WTC11 (cell line): ENCODE measurements around the gene GHRL. TPM values are rescaled to one million over a fixed set of nuclear protein-coding genes. Genes with fewer than 3 reads are reported as not detected.

ENCODE experiments used
- ATAC-seq: fragments of 200-7000 bp; cut with Tn5 transposase; 2 replicates; pipeline ENCODE4 v1.10.0; 2021; ENCODE audit warnings: mild to moderate bottlenecking, moderate library complexity
- CTCF ChIA-PET: fragments of 300-600 bp; sonication (Branson Sonifier 250); formaldehyde crosslinking; loops from one replicate; lab custom pipeline; 2021; ENCODE audit warnings: antibody characterized with exemption; lab: Charles Lee
- POLR2A ChIA-PET: fragments of 350-600 bp; sonication (Branson Sonifier 250); formaldehyde crosslinking; loops from one replicate; lab custom pipeline; 2021; ENCODE audit warnings: antibody characterized with exemption; lab: Charles Lee
- DNase-seq: peaks from one replicate; pipeline ENCODE4 v3.0.0; 2021; ENCODE audit warnings: low spot score
- H3K27ac Mint-ChIP-seq: 2 replicates; pipeline ENCODE4 v1.8.0; 2021; ENCODE audit warnings: mixed read lengths
- H3K27me3 Mint-ChIP-seq: 2 replicates; pipeline ENCODE4 v1.8.0; 2021; ENCODE audit warnings: low read depth, mild to moderate bottlenecking, moderate library complexity, mixed read lengths
- H3K36me3 Mint-ChIP-seq: 2 replicates; pipeline ENCODE4 v1.8.0; 2021; ENCODE audit warnings: mixed read lengths
- H3K4me1 Mint-ChIP-seq: 2 replicates; pipeline ENCODE4 v1.8.0; 2022; ENCODE audit warnings: mixed read lengths
- H3K4me3 Mint-ChIP-seq: 2 replicates; pipeline ENCODE4 v1.8.0; 2021; ENCODE audit warnings: mild to moderate bottlenecking, moderate library complexity, mixed read lengths
- H3K9me3 Mint-ChIP-seq: 2 replicates; pipeline ENCODE4 v1.8.0; 2021; ENCODE audit warnings: mixed read lengths
- ESRRA ChIP-seq: sonication (generic); formaldehyde crosslinking; IDR thresholded peaks from 2 replicates; pipeline ENCODE4 v1.8.1; 2022; ENCODE audit warnings: mild to moderate bottlenecking, missing genetic modification reagents, borderline replicate concordance
- GABPB1 ChIP-seq: sonication (generic); formaldehyde crosslinking; IDR thresholded peaks from 2 replicates; pipeline ENCODE4 v1.8.1; 2023; ENCODE audit warnings: mild to moderate bottlenecking, missing genetic modification reagents
- GTF2I ChIP-seq: fragments of 250-450 bp; sonication (Bioruptor Pico); conservative IDR thresholded peaks from 2 replicates; pipeline ENCODE4 v1.4.0; 2021; ENCODE audit warnings: mild to moderate bottlenecking
- JAZF1 ChIP-seq: fragments of 250-450 bp; sonication (Bioruptor Pico); IDR thresholded peaks from 2 replicates; pipeline ENCODE4 v1.9.0; 2021; ENCODE audit warnings: moderate library complexity, mild to moderate bottlenecking, inconsistent platforms
- MXD4 ChIP-seq: fragments of 250-450 bp; sonication (Bioruptor Pico); IDR thresholded peaks from 2 replicates; pipeline ENCODE4 v1.8.0; 2021; ENCODE audit warnings: mild to moderate bottlenecking, moderate library complexity, borderline replicate concordance
- NFE2L1 ChIP-seq: sonication (generic); formaldehyde crosslinking; IDR thresholded peaks from 2 replicates; pipeline ENCODE4 v1.8.1; 2023; ENCODE audit warnings: missing genetic modification reagents
- NR1H2 ChIP-seq: sonication (generic); formaldehyde crosslinking; IDR thresholded peaks from 2 replicates; pipeline ENCODE4 v1.9.0; 2021; ENCODE audit warnings: mild to moderate bottlenecking, moderate library complexity, missing genetic modification reagents
- SP1 ChIP-seq: sonication (generic); formaldehyde crosslinking; conservative IDR thresholded peaks from 2 replicates; pipeline ENCODE4 v1.8.1; 2022; ENCODE audit warnings: missing genetic modification reagents
- TEAD1 ChIP-seq: sonication (generic); formaldehyde crosslinking; IDR thresholded peaks from 2 replicates; pipeline ENCODE4 v1.8.0; 2022; ENCODE audit warnings: mild to moderate bottlenecking, missing genetic modification reagents
- TEAD4 ChIP-seq: sonication (generic); formaldehyde crosslinking; IDR thresholded peaks from 2 replicates; pipeline ENCODE4 v1.8.0; 2022; ENCODE audit warnings: mild to moderate bottlenecking, missing genetic modification reagents
- ZNF138 ChIP-seq: sonication (generic); formaldehyde crosslinking; conservative IDR thresholded peaks from 2 replicates; pipeline ENCODE4 v1.8.1; 2022; ENCODE audit warnings: mild to moderate bottlenecking, moderate library complexity, missing genetic modification reagents
- ZNF219 ChIP-seq: sonication (generic); formaldehyde crosslinking; IDR thresholded peaks from 2 replicates; pipeline ENCODE4 v1.8.0; 2023; ENCODE audit warnings: missing genetic modification reagents, mild to moderate bottlenecking, borderline replicate concordance
- ZNF423 ChIP-seq: fragments of 250-450 bp; sonication (Bioruptor Pico); IDR thresholded peaks from 2 replicates; pipeline ENCODE4 v2.1.2; 2022; ENCODE audit warnings: mild to moderate bottlenecking, moderate library complexity
- total RNA-seq: library from RNA; stranded (reverse); gene quantifications from 3 replicates; pipeline ENCODE4 v1.2.3, GENCODE V29; 2021
- TF ChIP-seq, protein P1 (sequence below): sonication (generic); formaldehyde crosslinking; IDR thresholded peaks from 2 replicates; pipeline ENCODE4 v1.8.1; 2023; ENCODE audit warnings: mild to moderate bottlenecking, missing genetic modification reagents, moderate library complexity
- TF ChIP-seq, protein P2 (sequence below): sonication (generic); formaldehyde crosslinking; IDR thresholded peaks from 2 replicates; pipeline ENCODE4 v1.8.1; 2023; ENCODE audit warnings: mild to moderate bottlenecking, missing genetic modification reagents
- TF ChIP-seq, protein P3 (sequence below): sonication (generic); formaldehyde crosslinking; IDR thresholded peaks from 2 replicates; pipeline ENCODE4 v1.8.1; 2023; ENCODE audit warnings: mild to moderate bottlenecking, missing genetic modification reagents
- TF ChIP-seq, protein P4 (sequence below): sonication (generic); formaldehyde crosslinking; IDR thresholded peaks from 2 replicates; pipeline ENCODE4 v1.8.1; 2023; ENCODE audit warnings: mild to moderate bottlenecking, missing genetic modification reagents, borderline replicate concordance
- TF ChIP-seq, protein P5 (sequence below): sonication (generic); formaldehyde crosslinking; IDR thresholded peaks from 2 replicates; pipeline ENCODE4 v1.8.1; 2023; ENCODE audit warnings: mild to moderate bottlenecking, moderate library complexity, missing genetic modification reagents
- TF ChIP-seq, protein P6 (sequence below): sonication (generic); formaldehyde crosslinking; IDR thresholded peaks from 2 replicates; pipeline ENCODE4 v1.8.1; 2022; ENCODE audit warnings: low read depth, missing genetic modification reagents, borderline replicate concordance
- TF ChIP-seq, protein P7 (sequence below): sonication (generic); formaldehyde crosslinking; IDR thresholded peaks from 2 replicates; pipeline ENCODE4 v1.8.0; 2023; ENCODE audit warnings: missing genetic modification reagents
- TF ChIP-seq, protein P8 (sequence below): fragments of 250-450 bp; sonication (Bioruptor Pico); IDR thresholded peaks from 2 replicates; pipeline ENCODE4 v1.9.0; 2021; ENCODE audit warnings: mild to moderate bottlenecking

The GHRL gene
- total RNA-seq, 1 experiment from 2014 or later = 0.35 TPM

DNA sequence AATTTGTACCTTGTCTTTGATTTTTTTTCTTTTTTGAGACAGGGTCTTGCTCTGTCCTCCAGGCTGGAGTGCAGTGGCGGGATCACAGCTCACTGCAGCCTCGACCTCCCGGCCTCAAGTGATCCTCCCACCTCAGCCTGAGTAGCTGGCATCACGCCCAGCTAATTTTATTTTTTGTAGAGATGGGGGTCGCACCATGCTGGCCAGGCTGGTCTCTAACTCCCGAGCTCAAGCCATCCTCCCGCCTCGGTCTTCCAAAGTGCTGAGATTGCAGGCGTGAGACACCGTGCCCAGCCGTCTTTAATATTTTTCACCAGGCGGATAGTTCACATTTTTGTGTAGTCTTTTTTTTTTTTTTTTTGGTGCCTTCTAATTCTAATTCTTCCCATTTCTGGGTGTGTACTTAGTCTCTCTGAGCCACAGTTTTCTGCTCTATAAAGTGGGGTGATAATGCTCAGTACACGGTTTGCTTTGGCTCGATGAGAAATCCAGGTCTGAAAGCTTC, 45.0 kb downstream of the GHRL start (continued):
- TF ChIP-seq ZNF219 (CRISPR knock-in tag) = no peak
- TF ChIP-seq GTF2I = no peak
- TF ChIP-seq, protein P1, sequence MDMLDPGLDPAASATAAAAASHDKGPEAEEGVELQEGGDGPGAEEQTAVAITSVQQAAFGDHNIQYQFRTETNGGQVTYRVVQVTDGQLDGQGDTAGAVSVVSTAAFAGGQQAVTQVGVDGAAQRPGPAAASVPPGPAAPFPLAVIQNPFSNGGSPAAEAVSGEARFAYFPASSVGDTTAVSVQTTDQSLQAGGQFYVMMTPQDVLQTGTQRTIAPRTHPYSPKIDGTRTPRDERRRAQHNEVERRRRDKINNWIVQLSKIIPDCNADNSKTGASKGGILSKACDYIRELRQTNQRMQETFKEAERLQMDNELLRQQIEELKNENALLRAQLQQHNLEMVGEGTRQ (CRISPR knock-in tag) = no peak
- TF ChIP-seq JAZF1 (CRISPR knock-in tag) = no peak
- TF ChIP-seq MXD4 = no peak
- TF ChIP-seq TEAD4 (CRISPR knock-in tag) = no peak
- TF ChIP-seq, protein P2, sequence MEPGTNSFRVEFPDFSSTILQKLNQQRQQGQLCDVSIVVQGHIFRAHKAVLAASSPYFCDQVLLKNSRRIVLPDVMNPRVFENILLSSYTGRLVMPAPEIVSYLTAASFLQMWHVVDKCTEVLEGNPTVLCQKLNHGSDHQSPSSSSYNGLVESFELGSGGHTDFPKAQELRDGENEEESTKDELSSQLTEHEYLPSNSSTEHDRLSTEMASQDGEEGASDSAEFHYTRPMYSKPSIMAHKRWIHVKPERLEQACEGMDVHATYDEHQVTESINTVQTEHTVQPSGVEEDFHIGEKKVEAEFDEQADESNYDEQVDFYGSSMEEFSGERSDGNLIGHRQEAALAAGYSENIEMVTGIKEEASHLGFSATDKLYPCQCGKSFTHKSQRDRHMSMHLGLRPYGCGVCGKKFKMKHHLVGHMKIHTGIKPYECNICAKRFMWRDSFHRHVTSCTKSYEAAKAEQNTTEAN = no peak
- TF ChIP-seq SP1 (CRISPR knock-in tag) = no peak
- no peak for TF ChIP-seq ZNF423 (CRISPR knock-in tag)
- TF ChIP-seq NR1H2 (CRISPR knock-in tag) = no peak
- TF ChIP-seq, all 79 proteins: peak for 0

DNA sequence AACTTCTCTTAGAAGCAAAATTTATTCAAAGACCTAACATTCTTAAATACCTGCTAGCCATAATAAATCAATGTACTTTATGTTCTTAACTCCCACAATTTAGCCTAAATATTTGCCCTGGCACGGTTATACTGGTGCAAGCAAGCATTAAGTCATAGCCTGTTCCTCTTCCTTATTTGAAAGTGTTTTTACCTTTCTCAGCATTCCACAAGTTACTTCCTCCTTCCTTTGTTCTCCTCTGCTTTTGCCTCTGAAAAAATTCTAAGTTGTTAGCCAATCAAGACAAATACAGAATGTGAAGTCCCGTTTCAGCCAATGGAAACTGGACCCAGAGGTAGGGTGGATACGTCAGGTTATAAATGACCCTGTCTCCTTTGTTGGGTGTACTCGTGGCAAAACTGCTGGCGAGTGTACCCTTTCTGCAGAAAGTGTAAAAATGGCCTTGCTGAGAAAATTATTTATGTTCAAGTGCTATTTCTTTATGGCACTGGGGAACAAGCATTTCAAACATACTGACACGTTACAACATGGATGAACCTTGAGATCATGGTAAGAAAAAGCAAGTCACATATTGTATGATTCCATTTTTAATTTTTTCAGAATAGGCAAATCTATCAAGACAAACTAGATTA, 47.5 kb downstream of the GHRL start:
- TF ChIP-seq, protein P3, sequence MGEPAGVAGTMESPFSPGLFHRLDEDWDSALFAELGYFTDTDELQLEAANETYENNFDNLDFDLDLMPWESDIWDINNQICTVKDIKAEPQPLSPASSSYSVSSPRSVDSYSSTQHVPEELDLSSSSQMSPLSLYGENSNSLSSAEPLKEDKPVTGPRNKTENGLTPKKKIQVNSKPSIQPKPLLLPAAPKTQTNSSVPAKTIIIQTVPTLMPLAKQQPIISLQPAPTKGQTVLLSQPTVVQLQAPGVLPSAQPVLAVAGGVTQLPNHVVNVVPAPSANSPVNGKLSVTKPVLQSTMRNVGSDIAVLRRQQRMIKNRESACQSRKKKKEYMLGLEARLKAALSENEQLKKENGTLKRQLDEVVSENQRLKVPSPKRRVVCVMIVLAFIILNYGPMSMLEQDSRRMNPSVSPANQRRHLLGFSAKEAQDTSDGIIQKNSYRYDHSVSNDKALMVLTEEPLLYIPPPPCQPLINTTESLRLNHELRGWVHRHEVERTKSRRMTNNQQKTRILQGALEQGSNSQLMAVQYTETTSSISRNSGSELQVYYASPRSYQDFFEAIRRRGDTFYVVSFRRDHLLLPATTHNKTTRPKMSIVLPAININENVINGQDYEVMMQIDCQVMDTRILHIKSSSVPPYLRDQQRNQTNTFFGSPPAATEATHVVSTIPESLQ (CRISPR knock-in tag) = no peak
- TF ChIP-seq, protein P4, sequence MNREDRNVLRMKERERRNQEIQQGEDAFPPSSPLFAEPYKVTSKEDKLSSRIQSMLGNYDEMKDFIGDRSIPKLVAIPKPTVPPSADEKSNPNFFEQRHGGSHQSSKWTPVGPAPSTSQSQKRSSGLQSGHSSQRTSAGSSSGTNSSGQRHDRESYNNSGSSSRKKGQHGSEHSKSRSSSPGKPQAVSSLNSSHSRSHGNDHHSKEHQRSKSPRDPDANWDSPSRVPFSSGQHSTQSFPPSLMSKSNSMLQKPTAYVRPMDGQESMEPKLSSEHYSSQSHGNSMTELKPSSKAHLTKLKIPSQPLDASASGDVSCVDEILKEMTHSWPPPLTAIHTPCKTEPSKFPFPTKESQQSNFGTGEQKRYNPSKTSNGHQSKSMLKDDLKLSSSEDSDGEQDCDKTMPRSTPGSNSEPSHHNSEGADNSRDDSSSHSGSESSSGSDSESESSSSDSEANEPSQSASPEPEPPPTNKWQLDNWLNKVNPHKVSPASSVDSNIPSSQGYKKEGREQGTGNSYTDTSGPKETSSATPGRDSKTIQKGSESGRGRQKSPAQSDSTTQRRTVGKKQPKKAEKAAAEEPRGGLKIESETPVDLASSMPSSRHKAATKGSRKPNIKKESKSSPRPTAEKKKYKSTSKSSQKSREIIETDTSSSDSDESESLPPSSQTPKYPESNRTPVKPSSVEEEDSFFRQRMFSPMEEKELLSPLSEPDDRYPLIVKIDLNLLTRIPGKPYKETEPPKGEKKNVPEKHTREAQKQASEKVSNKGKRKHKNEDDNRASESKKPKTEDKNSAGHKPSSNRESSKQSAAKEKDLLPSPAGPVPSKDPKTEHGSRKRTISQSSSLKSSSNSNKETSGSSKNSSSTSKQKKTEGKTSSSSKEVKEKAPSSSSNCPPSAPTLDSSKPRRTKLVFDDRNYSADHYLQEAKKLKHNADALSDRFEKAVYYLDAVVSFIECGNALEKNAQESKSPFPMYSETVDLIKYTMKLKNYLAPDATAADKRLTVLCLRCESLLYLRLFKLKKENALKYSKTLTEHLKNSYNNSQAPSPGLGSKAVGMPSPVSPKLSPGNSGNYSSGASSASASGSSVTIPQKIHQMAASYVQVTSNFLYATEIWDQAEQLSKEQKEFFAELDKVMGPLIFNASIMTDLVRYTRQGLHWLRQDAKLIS = no peak
- TF ChIP-seq, protein P5, sequence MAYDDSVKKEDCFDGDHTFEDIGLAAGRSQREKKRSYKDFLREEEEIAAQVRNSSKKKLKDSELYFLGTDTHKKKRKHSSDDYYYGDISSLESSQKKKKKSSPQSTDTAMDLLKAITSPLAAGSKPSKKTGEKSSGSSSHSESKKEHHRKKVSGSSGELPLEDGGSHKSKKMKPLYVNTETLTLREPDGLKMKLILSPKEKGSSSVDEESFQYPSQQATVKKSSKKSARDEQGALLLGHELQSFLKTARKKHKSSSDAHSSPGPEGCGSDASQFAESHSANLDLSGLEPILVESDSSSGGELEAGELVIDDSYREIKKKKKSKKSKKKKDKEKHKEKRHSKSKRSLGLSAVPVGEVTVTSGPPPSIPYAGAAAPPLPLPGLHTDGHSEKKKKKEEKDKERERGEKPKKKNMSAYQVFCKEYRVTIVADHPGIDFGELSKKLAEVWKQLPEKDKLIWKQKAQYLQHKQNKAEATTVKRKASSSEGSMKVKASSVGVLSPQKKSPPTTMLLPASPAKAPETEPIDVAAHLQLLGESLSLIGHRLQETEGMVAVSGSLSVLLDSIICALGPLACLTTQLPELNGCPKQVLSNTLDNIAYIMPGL (CRISPR knock-in tag) = no peak
- TF ChIP-seq ZNF138 (CRISPR knock-in tag) (no peak), TEAD1 (CRISPR knock-in tag) (no peak), NFE2L1 (CRISPR knock-in tag) (no peak), GABPB1 (CRISPR knock-in tag) (no peak), ESRRA (CRISPR knock-in tag) (no peak)
- TF ChIP-seq, protein P6, sequence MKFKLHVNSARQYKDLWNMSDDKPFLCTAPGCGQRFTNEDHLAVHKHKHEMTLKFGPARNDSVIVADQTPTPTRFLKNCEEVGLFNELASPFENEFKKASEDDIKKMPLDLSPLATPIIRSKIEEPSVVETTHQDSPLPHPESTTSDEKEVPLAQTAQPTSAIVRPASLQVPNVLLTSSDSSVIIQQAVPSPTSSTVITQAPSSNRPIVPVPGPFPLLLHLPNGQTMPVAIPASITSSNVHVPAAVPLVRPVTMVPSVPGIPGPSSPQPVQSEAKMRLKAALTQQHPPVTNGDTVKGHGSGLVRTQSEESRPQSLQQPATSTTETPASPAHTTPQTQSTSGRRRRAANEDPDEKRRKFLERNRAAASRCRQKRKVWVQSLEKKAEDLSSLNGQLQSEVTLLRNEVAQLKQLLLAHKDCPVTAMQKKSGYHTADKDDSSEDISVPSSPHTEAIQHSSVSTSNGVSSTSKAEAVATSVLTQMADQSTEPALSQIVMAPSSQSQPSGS (CRISPR knock-in tag) = no peak
- TF ChIP-seq, protein P7, sequence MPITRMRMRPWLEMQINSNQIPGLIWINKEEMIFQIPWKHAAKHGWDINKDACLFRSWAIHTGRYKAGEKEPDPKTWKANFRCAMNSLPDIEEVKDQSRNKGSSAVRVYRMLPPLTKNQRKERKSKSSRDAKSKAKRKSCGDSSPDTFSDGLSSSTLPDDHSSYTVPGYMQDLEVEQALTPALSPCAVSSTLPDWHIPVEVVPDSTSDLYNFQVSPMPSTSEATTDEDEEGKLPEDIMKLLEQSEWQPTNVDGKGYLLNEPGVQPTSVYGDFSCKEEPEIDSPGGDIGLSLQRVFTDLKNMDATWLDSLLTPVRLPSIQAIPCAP (CRISPR knock-in tag) = no peak
- TF ChIP-seq, protein P8, sequence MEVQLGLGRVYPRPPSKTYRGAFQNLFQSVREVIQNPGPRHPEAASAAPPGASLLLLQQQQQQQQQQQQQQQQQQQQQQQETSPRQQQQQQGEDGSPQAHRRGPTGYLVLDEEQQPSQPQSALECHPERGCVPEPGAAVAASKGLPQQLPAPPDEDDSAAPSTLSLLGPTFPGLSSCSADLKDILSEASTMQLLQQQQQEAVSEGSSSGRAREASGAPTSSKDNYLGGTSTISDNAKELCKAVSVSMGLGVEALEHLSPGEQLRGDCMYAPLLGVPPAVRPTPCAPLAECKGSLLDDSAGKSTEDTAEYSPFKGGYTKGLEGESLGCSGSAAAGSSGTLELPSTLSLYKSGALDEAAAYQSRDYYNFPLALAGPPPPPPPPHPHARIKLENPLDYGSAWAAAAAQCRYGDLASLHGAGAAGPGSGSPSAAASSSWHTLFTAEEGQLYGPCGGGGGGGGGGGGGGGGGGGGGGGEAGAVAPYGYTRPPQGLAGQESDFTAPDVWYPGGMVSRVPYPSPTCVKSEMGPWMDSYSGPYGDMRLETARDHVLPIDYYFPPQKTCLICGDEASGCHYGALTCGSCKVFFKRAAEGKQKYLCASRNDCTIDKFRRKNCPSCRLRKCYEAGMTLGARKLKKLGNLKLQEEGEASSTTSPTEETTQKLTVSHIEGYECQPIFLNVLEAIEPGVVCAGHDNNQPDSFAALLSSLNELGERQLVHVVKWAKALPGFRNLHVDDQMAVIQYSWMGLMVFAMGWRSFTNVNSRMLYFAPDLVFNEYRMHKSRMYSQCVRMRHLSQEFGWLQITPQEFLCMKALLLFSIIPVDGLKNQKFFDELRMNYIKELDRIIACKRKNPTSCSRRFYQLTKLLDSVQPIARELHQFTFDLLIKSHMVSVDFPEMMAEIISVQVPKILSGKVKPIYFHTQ (CRISPR knock-in tag) = no peak
- TF ChIP-seq, all 79 proteins: peak for 0
- no peak overlapping the region for H3K4me3 Mint-ChIP-seq
- peaks cover 30% of the 10 kb centered on the region for H3K27me3 Mint-ChIP-seq
- peaks cover 16% of the 10 kb centered on the region for H3K4me1 Mint-ChIP-seq
- POLR2A ChIA-PET = no interaction called here
- DNase-seq = no peak
- H3K27ac Mint-ChIP-seq = no peak overlapping the region
- ATAC-seq = no peak
- CTCF ChIA-PET = no interaction called here
- H3K9me3 Mint-ChIP-seq = peaks cover 32% of the 10 kb centered on the region
- H3K36me3 Mint-ChIP-seq = peaks cover 25% of the 10 kb centered on the region
